GM19238 (cell line): Measurements from ENCODE around the gene GAS6.
"Not testable (repeated sequence)": the region's sequence is repeated elsewhere in the genome, so short reads cannot be mapped to it uniquely, and the experiment has no call there.

ENCODE experiments used
- DNase-seq: peaks from one replicate; pipeline ENCODE4 v3.0.0; 2011; ENCODE audit warnings: low spot score; ENCODE audit not compliant: insufficient read length

GAS6 gene

DNA sequence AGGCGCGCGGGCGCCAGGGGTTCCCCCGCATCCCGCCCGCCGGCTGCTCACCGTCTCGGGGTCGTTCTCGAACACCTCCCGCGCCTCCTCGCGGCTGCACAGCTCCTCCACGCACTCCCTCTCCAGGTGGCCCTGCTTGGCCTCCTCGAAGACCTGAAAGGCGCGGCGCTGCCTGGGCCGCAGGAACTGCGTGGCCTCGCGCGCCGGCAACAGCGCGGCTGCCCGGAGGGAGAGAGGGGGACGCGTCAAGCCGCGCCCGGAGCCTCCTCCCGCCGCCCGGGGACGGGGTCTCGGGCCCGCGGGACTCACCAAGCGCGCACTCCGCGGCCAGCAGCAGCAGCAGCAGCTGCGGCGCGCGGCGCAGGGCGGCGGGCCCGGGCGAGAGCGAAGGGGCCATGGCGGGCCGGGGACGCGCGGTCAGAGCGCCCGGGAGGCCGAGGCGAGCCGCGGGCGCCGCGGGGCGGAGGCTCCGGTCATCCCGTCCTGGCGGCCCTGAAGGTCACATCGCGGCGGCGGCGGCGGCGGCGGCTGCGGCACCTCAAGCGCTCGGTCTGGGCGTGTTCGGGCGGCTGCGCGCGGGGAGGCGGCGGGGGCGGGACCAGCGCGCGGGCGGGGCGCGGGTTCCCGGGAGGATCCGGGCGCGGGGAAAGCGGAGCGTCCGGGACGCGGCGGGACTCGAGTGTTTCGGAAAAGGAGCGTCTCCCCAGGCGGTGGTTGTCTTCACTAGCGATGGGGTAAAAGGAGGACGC lies at the start of gene GAS6:
Gene GAS6 (minus strand): TSS at position 553 of the 749 bp plus-strand sequence. CDS start 156 bp downstream, at position 397.
- peak; percentile 39 for DNase-seq

- not testable (repeated sequence) for DNase-seq
These were observed 49.5 kb upstream of the GAS6 start for GRCh38 chr13:113913408-113913807.

DNA sequence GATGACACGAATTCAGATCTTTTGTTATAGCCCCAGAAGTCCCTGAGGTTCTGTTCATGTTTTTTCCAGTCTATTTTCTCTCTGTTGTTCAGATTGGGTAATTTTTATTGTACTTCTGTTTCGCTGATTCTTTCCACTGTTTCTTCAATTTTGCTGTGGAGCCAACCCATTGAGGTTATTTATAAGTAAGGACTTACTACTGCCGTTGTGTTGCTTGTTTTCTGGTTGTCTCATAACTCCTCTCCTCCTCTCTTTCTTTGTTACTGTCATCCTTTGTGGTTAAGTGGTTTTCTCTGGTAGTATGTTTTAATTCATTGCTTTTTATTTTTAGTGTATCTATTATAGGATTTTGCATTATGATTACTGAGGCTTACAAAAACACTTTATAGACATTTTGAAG lies 48.7 kb upstream of the GAS6 start:
- DNase-seq, result no peak

GRCh38 chr13:113907635-113908617 lies 44.0 kb upstream of the GAS6 start:
- DNase-seq, result no peak

DNA sequence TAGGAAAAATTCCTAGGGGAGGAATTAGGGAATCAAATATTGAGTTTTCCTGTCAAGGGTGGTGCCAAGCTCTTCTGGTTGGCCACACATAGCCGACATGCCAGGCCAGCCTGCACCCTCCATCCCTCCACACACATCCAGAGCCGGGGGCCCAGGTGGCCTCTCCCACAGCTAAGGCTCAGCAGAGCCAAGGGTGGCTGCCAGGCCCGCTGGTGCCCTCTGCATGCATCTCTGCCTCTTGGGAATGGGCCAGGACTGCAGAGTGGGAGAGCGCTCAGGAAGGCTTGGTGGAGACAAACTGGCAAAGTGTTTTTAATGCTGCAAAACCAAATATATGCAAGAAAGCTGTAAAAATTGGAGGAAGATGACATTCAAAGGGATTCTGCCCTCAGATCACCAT lies 42.7 kb upstream of the GAS6 start:
- no peak for DNase-seq

DNA sequence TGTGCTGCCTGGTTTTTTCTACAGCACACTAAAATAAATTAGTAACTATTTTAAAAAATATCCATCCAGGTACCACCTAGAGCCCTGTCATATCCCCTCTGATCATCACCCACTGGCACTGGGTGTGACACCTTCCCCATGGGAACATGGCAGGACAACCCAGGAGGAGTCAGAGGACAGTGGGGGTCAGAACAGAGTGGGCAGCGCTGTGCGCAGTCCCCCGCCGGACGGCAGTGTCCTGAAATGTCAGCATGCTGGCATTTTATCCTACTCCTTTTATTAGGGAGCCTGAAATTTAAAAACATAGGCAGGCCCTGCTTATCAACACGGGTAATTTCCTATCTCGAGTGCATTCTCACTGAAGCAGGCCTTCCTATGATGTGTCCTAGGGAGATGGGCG lies 42.1 kb upstream of the GAS6 start:
- no peak for DNase-seq

DNA sequence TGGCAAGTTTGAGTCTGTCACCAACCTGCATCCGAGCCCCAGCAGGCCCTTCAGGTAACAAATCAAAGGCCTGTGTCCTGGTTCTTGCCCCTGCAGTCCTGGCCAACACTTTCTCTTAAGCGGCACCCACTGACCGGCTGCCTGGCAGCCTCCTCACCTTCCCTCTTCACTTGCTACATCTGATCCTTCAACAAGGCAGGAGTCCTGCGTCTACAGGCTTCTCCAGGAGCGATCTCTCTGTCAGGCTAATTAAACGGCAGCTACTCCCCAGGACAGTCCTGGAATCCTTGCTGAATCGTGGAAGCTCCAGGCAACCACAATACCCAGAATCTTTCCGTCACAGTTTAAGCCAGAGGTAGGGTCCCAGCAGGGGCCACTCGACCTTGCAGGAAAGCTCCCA lies 41.1 kb upstream of the GAS6 start:
- no peak for DNase-seq

- DNase-seq, result no peak
These were observed 40.5 kb upstream of the GAS6 start for GRCh38 chr13:113904411-113904810.

- DNase-seq, result no peak
These were observed 40.0 kb upstream of the GAS6 start for GRCh38 chr13:113903912-113904311.

DNA sequence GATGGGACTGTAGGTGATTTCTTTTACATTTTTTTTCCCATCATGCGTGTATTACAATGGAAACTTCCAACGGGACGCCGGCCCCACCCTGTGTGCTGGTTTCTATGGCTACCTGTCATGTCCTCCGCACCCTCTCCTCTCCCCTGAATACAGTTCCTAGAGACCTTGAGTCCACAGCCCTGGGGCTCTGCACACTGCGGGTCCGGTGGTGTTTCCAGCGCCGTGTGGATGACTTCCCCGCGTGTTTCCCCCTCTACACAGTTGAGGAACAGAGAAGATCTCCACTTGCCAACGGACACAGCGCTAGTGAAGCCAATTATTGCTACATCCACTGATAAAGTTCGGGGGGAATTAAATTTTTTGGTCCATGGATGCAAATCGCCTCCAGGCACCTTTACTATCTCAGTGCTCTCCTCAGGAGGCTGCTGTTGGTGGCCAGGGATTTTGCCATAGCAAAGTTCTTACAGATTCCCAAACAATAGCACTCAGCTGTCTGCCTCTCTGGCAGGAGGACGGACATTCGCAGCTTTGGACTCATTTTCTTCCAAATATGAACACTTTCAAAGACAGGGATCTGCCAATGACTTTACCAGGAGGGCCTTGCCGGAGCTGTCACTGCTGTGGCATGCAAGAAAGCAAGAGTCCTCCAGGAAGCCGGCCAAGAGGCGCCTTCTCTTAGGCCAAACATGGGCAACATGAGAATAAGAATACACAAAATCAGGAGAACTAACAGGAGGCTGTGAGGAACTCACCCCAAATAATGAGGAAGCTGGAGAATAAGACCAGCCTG lies 39.3 kb upstream of the GAS6 start:
- no peak for DNase-seq

- no peak for DNase-seq
These were observed 38.6 kb upstream of the GAS6 start for GRCh38 chr13:113902481-113902880.

GRCh38 chr13:113901642-113902041 lies 37.8 kb upstream of the GAS6 start:
- no peak for DNase-seq

GRCh38 chr13:113901231-113901630 lies 37.4 kb upstream of the GAS6 start:
- no peak for DNase-seq

- DNase-seq, result no peak
These were observed 36.8 kb upstream of the GAS6 start for GRCh38 chr13:113900646-113901045.

DNA sequence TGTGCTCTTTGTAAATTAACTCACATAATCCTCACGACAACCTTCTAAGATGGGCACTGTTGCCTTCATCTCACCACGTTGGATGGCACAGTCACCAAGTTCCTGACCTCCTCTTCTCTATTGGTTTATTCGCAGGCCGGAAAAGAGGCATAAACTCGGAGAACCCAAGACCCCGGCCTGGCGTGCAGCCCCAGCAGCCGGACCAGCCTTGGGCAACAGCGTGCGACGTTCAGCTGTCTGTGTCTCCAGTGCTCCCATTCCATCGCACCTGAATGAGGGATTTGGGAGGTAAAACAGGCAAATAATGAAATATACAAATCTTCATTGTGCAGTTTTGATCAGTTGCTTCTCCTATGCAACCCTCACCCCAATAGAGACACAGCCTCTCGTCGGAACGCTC lies 34.5 kb upstream of the GAS6 start:
- no peak for DNase-seq

DNA sequence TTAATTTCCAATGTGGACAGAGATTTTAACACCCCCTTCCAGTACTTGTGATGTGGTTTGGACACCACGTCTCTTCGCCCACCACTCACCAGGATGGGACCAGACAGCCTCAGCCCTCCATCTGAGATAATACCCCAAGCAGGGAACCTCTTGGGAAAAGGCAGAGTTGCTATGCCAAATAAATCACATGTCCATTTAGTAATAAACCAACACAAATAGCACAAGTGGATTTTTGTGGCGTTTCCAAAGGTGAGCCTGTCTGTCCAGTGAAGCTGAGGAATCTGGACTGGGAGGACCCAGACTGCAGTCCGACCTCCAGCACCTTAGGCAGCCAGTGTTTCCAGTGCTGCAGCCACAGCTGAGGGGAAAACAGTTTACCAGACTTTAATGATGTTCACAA lies 34.1 kb upstream of the GAS6 start:
- no peak for DNase-seq

GRCh38 chr13:113897161-113897560 lies 33.3 kb upstream of the GAS6 start:
- DNase-seq, result no peak

- DNase-seq, result no peak
These were observed 31.6 kb upstream of the GAS6 start for GRCh38 chr13:113895436-113895835.

DNA sequence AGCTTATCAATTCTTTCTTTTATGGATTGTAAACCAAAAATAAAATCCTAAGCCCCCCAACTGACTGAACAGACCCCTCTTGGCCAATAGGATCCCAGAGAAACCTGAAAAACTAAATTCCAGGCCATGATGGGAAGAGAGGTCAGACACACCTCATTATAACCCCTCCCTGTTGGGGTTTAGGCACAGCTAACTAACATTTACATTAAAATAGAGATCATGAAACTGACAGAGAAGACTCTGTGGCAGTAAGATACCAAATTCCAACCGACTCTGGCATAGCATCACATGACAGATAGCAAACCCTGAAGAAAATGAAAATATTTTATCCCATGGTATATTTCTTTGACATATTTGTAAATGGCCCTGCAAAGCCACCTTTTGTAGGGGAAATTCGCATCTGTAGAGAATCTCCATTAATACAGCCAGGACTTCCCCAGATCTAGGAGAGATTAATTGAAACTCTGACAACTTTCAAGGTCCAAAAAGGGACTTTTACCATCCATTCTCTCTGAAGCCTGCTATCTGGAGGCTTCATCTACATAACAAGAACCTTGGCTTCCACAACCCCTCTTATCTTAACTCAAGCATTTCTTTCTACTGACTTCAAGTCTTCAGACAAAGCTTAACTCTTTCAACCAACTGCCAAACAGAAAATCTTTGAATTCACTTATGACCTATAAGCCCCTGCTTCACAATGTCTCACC lies 27.1 kb upstream of the GAS6 start:
- DNase-seq, result no peak

DNA sequence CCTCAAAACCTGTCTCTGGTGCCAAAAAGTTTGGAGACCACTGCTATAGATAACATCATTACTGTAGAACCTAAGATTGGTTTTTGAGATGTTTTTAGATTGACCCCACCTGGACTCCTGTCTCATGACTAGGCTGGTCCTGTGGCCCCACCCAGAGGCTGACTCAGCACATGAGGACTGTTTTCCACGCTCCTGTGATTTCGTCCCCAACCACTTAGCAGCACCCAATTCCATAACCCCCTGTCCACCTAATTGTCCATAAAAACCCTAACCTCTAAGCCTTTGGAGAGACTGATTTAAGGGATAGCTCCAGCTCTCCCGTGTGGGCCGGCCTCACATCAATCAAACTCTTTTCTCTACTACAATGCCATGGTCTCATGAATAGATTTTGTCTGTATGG lies 25.6 kb upstream of the GAS6 start:
- no peak for DNase-seq
